Measurements from ENCODE around the gene CLIC6.

The CLIC6 gene

GRCh38 chr21:34698270-34699015 is 29.6 kb downstream of the CLIC6 start:
- no peak for TF ChIP-seq CTCF (conservative IDR thresholded peaks at IDR 0.05; ENCODE audit: low read depth, low read length)
- no peak overlapping the region for H3K4me3 ChIP-seq (ENCODE audit: low read length)
- DNase-seq (ENCODE audit: low read depth): no peak

- no peak for DNase-seq (ENCODE audit: low read depth)
- no peak overlapping the region for H3K4me3 ChIP-seq (ENCODE audit: low read length)
- no peak for TF ChIP-seq CTCF (conservative IDR thresholded peaks at IDR 0.05; ENCODE audit: low read depth, low read length)
These were observed 31.8 kb downstream of the CLIC6 start for GRCh38 chr21:34700605-34701004.

- TF ChIP-seq CTCF (conservative IDR thresholded peaks at IDR 0.05; ENCODE audit: low read depth, low read length): no peak
- no peak overlapping the region for H3K4me3 ChIP-seq (ENCODE audit: low read length)
- no peak for DNase-seq (ENCODE audit: low read depth)
These were observed 32.9 kb downstream of the CLIC6 start for GRCh38 chr21:34701726-34702125.

- no peak for TF ChIP-seq CTCF (conservative IDR thresholded peaks at IDR 0.05; ENCODE audit: low read depth, low read length)
- DNase-seq (ENCODE audit: low read depth): no peak
- no peak overlapping the region for H3K4me3 ChIP-seq (ENCODE audit: low read length)
These were observed 33.8 kb downstream of the CLIC6 start for GRCh38 chr21:34702341-34703170.

GRCh38 chr21:34703571-34703970 is 34.8 kb downstream of the CLIC6 start:
- DNase-seq (ENCODE audit: low read depth): no peak
- no peak for TF ChIP-seq CTCF (conservative IDR thresholded peaks at IDR 0.05; ENCODE audit: low read depth, low read length)
- H3K4me3 ChIP-seq (ENCODE audit: low read length): no peak overlapping the region

DNA sequence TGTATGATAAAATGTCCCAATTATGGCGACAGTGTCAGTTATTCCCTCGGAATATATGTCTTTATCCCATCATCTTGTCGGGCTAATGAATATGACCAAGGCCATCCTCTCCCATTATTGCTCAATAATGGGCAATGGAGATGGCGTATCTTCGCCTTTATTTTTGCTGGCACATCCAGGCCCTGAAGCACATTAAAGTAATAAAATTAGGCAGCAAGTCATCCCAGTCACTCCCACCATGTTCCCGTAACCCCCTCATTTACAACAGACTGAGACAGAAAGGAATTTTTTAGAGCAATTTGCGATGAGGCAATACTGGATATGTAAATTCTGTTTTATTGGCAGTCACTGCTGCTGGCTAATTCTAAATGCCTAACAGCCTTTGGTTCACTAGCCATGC is 35.3 kb downstream of the CLIC6 start:
- no peak for DNase-seq (ENCODE audit: low read depth)
- no peak overlapping the region for H3K4me3 ChIP-seq (ENCODE audit: low read length)
- TF ChIP-seq CTCF (conservative IDR thresholded peaks at IDR 0.05; ENCODE audit: low read depth, low read length): no peak

Measured in retinal pigment epithelial cell (primary cell).